Panc1 (cell line): ENCODE results near the gene RASGRF2.

Experiments
- CTCF ChIP-seq: fragments of 450-650 bp; IDR thresholded peaks from 2 replicates; pipeline ENCODE4 v1.5.1; 2017; ENCODE audit warnings: mild to moderate bottlenecking
- POLR2AphosphoS5 ChIP-seq: IDR thresholded peaks from 2 replicates; pipeline ENCODE4 v1.6.1; 2012; ENCODE audit warnings: mild to moderate bottlenecking, low read depth, low read length, moderate library complexity
- REST ChIP-seq, 2 experiments: IDR thresholded peaks; 2 replicates each; pipeline ENCODE4 v1.6.1; 2011 to 2012; ENCODE audit warnings: low read depth in 2 of 2, control low read depth in 1 of 2, low read length in 1 of 2, mild to moderate bottlenecking in 1 of 2, moderate library complexity in 1 of 2; ENCODE audit not compliant: insufficient read depth in 1 of 2
- SIN3A ChIP-seq: IDR thresholded peaks from 2 replicates; pipeline ENCODE4 v1.6.1; 2012; ENCODE audit warnings: low read depth, mild to moderate bottlenecking, low read length, moderate library complexity, borderline replicate concordance; ENCODE audit not compliant: insufficient read depth
- TCF7L2 ChIP-seq: IDR thresholded peaks from 2 replicates; pipeline ENCODE4 v1.6.1; 2011; ENCODE audit warnings: mild to moderate bottlenecking, low read depth, low read length, inconsistent platforms

- no peak for TF ChIP-seq POLR2AphosphoS5
- TF ChIP-seq REST (IDR thresholded peaks at IDR 0.05; ENCODE audit: insufficient read depth in 1 of 2, low read depth in 2 of 2, low read length in 1 of 2) = no peak
- no peak for TF ChIP-seq TCF7L2
- no peak for TF ChIP-seq CTCF
- no peak for TF ChIP-seq SIN3A
Observed at GRCh38 chr5:81253875-81254274, 293.7 kb downstream of the RASGRF2 start.
